NCI-H1092 (cell line): ENCODE results near the gene DNAJC1.

Experiments used
- DNase-seq: peaks from one replicate; lab custom pipeline; 2025; lab: John Stamatoyannopoulos, UW

Gene DNAJC1

GRCh38 chr10:22006379-22006884 is 2.9 kb upstream of the DNAJC1 start:
- no peak for DNase-seq

- no peak for DNase-seq
Measured at GRCh38 chr10:22005763-22006162, 2.2 kb upstream of the DNAJC1 start.

- DNase-seq, result no peak
Measured at GRCh38 chr10:22003964-22004281, 393 bp upstream of the DNAJC1 start.

GRCh38 chr10:22002591-22003176 is 846 bp downstream of the DNAJC1 start:
- DNase-seq, result no peak

DNA sequence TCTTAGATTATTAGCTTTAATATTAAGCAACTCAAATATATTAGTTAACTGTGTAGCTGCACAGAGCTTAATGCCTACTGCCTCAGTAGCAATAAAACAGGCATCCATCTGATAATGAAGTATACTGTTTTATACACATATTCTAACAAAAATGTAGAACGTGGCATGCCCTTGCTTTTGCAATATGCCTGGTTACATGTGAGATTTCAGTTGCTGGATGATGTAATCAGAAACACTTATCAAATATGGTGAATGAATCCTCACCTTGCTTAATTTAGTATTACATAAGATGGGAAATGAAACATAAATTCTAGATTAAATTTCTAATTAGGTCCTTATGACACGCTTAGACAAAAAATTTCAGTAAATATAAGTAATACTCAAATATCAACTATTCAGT is 8.0 kb downstream of the DNAJC1 start:
- DNase-seq, result no peak

- DNase-seq, result no peak
Measured at GRCh38 chr10:21993360-21994001, 10.0 kb downstream of the DNAJC1 start.

DNA sequence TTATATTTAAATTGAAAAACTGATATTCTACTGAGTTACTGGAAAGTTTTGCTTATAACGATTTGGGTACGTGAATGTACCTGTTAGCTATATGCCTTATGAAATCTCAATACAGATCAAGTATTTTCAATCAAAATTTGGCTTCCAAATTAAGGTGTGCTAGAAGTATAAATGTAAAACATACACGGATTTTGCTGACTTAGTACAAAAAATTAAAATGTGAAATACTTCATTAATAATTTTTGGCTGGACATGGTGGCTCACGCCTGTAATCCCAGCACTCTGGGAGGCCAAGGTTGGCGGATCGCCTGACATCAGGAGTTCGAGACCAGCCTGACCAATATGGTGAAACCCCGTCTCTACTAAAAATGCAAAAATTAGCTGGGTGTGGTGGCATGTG is 11.7 kb downstream of the DNAJC1 start:
- no peak for DNase-seq

GRCh38 chr10:21990449-21990848 is 13.1 kb downstream of the DNAJC1 start:
- no peak for DNase-seq

GRCh38 chr10:21989453-21990154 is 13.9 kb downstream of the DNAJC1 start:
- peak; percentile 60 for DNase-seq

- DNase-seq, result no peak
Measured at GRCh38 chr10:21985541-21985940, 18.0 kb downstream of the DNAJC1 start.

DNA sequence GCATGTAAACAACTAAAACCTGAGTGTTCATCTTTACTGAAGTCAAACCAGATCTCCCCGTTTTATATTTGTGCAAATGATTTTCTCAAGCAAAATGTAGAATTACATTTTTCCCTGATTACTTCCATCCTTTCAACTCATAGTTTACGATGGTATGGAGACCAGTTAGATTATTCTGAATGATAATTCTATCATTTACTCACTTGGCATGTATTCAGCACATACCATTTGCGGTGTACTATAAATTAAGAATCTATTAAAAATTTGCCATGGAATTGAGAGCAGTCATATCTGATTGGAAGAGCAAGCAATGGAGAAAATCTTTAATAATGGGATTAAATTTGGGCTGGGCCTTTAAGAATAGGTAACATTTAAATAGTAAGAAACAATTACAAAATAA is 22.4 kb downstream of the DNAJC1 start:
- DNase-seq, result no peak

DNA sequence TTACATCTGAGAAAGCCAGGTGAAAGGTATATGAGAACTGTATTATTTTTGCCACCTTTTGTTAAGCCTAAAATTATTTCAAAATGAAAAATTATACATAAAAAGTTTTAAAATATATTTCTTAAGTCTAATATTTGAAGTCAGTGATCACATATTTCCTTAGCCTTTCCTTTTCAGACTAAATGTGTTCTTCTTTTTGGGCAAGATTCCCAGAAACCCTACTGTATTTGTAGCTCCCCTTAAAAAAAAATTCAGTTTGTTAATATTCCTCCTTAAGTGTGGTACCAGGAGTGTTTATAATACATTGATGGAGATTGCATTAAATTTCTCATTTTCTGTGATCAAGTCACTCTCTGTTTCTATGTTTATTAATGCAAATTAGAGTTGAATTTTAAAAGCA is 22.8 kb downstream of the DNAJC1 start:
- DNase-seq, result no peak

- DNase-seq, result no peak
Measured at GRCh38 chr10:21978191-21978862, 25.2 kb downstream of the DNAJC1 start.

GRCh38 chr10:21976739-21977138 is 26.8 kb downstream of the DNAJC1 start:
- DNase-seq, result no peak

DNA sequence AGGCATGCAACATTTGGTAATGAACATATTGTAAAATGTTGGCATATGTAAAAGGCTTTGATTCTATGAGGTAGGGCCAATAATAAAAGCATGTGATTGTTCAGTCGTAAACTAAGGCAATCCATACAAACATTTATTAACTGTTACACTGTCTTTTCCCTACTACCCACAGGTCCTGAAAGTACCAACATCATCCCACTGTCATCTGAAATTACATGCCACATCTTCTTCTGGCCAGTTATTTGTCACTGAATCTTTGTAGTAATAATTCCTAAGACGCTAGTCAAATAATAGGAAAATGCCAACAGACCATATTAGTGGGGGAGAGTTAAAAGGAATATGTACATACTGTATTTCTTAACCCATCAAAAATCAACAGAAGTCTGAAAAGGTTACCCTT is 27.2 kb downstream of the DNAJC1 start:
- DNase-seq, result no peak

- peak; percentile 88 for DNase-seq
Measured at GRCh38 chr10:21975378-21975990, 28.0 kb downstream of the DNAJC1 start.

DNA sequence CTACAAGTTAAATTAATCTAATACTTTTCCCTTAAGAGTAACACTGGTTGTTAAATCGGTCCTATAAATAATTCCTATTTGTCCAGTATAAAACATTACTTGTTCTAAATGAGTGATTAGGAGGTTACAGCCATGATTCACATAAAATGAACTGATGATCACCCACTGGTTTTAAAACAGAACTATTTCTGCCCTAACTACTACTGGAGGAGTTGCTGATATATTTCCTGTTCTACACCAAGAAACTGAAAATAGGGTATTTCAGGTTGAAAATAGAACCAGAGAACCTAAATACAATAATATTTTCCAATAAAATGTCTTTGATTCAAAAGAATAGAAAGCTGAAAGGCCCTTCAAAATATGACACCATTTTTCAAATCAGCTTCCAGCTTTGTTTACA is 30.9 kb downstream of the DNAJC1 start:
- no peak for DNase-seq

DNA sequence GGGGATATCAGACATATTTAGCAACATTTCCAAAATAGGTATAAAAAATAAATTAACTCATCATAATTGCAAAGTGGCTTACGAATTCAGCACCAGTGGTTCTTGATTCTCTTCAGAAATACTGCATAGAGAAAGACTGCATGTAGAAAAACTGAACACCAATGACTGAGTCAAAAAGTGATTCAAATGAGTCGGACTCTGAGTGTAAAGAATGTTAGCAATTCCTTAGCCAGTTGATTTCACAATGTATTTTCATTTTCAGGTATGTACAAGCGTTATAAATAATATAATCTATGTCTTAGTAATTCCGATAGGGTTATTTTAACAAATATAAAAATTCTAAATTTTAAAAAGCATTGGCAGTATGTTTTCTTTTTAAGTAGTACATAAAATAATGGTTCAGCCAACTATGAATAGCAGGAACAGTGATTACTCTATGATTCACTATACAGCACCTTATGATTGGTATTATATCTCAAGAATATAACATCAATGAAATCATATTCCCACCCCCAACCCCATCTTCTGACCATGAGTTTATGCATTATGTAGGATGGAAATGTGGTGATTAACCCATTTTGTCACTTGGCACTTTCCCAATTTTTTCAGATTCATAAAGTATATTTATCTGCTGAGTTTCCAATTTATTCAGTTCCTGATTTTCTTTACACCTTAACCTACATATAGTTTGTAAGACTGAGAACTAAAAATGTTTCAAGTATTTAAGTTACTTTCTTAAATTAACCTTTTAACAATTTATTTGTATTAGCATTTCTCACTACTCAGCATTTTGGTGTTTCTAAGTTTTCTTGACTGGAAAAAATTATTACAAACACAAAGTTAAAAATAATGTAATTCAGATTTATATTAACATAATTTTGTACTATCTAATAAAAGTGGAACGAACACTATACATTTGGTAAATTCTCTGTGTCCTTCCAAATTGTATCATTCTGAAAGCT is 33.9 kb downstream of the DNAJC1 start:
- DNase-seq, result no peak

GRCh38 chr10:21964983-21965665 is 38.4 kb downstream of the DNAJC1 start:
- DNase-seq, result no peak

- no peak for DNase-seq
Measured at GRCh38 chr10:21962358-21962757, 41.2 kb downstream of the DNAJC1 start.

- no peak for DNase-seq
Measured at GRCh38 chr10:21961847-21962246, 41.7 kb downstream of the DNAJC1 start.
